ENCODE data around the gene STX4. TPM values are rescaled to one million over a fixed set of nuclear protein-coding genes. Genes with fewer than 3 reads are reported as not detected.

STX4 gene
- total RNA-seq, 1 donor from 2014 or later = 79.1 TPM

DNA sequence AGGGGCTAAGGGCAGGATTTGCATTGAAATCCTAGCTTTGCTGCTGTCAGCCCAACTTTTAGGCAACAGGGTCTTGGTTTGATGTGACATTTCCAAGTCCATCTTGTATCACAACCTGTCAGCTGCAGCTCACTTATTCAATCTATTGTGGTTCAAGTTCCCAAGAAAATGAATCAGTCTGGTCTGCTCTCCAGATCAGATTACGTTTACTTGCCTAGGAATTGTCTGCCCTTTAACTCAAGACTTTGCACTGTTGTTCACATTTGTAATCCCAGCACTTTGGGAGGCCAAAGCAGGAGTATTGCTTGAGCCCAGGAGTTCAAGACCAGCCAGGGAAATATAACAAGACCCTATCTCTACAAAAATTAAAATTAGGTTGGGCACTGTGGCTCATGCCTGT, 10.0 kb downstream of the STX4 start:
- Histone ChIP-seq H3K4me3 (no peak overlapping the region), H3K27ac (no peak overlapping the region), H3K9me3 (no peaks in the 10 kb centered on the region), H3K36me3 (peaks cover 41 to 49% of the 10 kb centered on the region in 2 donors), H3K27me3 (no peaks in the 10 kb centered on the region), H3K4me1 (no peaks in the 10 kb centered on the region)
- TF ChIP-seq, protein P1, sequence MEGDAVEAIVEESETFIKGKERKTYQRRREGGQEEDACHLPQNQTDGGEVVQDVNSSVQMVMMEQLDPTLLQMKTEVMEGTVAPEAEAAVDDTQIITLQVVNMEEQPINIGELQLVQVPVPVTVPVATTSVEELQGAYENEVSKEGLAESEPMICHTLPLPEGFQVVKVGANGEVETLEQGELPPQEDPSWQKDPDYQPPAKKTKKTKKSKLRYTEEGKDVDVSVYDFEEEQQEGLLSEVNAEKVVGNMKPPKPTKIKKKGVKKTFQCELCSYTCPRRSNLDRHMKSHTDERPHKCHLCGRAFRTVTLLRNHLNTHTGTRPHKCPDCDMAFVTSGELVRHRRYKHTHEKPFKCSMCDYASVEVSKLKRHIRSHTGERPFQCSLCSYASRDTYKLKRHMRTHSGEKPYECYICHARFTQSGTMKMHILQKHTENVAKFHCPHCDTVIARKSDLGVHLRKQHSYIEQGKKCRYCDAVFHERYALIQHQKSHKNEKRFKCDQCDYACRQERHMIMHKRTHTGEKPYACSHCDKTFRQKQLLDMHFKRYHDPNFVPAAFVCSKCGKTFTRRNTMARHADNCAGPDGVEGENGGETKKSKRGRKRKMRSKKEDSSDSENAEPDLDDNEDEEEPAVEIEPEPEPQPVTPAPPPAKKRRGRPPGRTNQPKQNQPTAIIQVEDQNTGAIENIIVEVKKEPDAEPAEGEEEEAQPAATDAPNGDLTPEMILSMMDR (IDR thresholded peaks at IDR 0.05) = no peak
- intact Hi-C loops (cut with DNase I) = no loop called here
- no peak for DNase-seq (ENCODE audit: low spot score in 2 of 2)

DNA sequence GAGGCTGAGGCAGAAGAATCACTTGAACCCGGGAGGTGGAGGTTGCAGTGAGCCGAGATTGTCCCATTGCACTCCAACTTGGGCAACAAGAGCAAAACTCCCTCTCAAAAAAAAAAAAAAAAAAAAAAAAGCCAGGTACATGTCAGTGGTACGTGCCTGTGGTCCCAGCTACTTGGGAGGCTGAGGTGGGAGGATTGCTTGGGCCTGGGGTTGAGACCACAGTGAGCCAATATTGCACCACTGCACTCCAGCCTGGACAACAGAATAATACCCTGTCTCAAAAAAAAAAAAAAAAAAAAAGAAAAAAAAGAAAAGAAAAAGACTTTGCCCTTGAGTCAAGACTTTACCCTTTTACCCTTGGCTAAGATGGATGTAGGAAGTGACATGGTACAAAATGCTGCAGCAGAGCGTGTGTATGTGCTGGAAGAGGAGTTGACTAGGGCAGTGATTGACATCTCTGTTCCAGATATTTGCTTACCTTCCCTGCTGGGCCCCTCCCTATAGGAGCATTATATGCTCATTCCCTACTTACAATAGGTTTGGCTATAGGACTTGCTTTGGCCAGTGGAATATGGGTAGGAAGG, 10.6 kb downstream of the STX4 start:
- H3K4me1 ChIP-seq = no peaks in the 10 kb centered on the region
- H3K4me3 ChIP-seq = no peak overlapping the region
- DNase-seq (ENCODE audit: low spot score in 2 of 2) = no peak
- no peak overlapping the region for H3K27ac ChIP-seq
- intact Hi-C loops (cut with DNase I) = no loop called here
- H3K36me3 ChIP-seq = peaks cover 35 to 43% of the 10 kb centered on the region in 2 donors
- H3K9me3 ChIP-seq = no peaks in the 10 kb centered on the region
- TF ChIP-seq, protein P1 (IDR thresholded peaks at IDR 0.05) = no peak
- no peaks in the 10 kb centered on the region for H3K27me3 ChIP-seq

DNA sequence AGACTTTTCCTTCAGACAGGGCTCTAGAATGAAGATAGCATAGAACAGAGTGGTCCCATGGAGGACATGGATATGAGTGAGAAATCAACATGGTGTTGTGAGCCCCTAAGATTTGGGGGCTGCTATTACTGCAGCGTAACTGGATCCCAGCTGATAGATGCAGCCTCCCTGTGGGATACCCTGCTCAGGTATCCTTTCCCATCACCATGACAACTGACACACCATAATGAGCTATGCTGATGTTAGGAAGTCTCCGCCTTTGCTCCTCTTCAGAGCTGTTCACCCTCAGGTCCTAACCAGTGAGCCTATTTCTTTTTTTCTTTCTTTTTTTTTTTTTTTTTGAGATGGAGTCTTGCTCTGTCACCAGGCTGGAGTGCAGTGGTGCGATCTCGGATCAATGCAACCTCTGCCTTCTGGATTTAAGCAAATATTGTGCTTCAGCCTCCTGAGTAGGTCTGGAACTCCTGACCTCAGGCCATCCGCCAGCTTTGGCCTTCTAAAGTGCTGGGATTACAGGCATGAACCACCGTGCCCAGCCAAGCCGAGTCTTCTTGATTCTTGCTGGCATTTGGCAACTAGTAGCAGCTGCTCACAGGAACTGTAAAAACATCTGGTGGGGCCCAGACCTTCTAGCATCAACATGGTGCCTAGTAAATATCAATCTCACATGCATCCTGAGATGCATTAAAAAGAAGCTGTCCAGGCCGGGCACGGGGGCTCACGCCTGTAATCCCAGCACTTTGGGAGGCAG, 17.1 kb downstream of the STX4 start:
- Histone ChIP-seq H3K9me3 (no peaks in the 10 kb centered on the region), H3K36me3 (no peaks in the 10 kb centered on the region), H3K4me1 (no peaks in the 10 kb centered on the region), H3K4me3 (no peak overlapping the region), H3K27ac (no peak overlapping the region), H3K27me3 (no peaks in the 10 kb centered on the region)
- TF ChIP-seq, protein P1 (IDR thresholded peaks at IDR 0.05) = no peak
- intact Hi-C loops (cut with DNase I) = no loop called here
- DNase-seq (ENCODE audit: low spot score in 2 of 2) = no peak

DNA sequence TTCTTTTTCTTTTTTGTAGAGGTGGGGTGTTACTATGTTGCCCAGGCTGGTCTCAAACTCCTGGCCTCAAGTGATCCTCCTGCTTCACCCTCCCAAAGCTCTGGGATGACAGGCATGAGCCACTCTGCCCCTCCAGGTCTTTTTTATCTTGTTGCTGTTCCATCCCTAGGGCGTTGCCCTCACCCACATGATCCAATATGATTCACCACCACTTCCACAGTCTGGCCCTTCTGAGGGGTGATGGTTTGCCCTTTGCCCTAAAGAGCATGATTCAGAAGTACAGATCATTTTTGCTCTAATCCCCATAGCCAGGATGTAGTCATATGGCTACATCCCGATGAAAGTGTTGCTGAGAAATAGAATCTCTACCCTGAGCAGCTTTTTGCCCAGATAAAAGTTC, 18.8 kb downstream of the STX4 start:
- Histone ChIP-seq H3K4me1 (no peaks in the 10 kb centered on the region), H3K27me3 (no peaks in the 10 kb centered on the region), H3K4me3 (no peak overlapping the region), H3K27ac (no peak overlapping the region), H3K9me3 (no peaks in the 10 kb centered on the region), H3K36me3 (no peaks in the 10 kb centered on the region)
- DNase-seq (ENCODE audit: low spot score in 2 of 2) = peak in 1 of 2 donors; percentile 74
- TF ChIP-seq, protein P1 (IDR thresholded peaks at IDR 0.05) = no peak
- intact Hi-C loops (cut with DNase I) = no loop called here

DNA sequence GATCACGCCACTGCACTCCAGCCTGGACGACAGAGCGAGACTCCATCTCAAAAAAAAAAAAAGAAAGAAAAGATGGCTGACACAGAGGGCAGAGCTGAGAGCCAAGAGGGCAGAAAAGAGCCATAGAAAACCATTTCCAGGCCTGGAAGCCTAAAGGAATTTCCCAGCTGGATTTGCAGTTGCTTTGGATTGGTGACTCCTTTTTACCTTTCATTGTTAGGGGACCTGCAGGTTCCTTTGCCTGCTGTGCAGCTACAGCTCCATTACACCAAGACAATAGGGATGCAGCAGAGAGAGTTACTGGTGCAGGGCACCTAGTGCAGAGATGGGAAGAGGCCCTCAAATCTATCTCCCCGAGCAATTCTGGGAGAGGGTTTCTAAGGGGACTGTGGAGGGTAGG, 22.3 kb downstream of the STX4 start:
- intact Hi-C loops (cut with DNase I) = no loop called here
- no peaks in the 10 kb centered on the region for H3K9me3 ChIP-seq
- H3K27ac ChIP-seq = no peak overlapping the region
- H3K4me1 ChIP-seq = no peaks in the 10 kb centered on the region
- no peak overlapping the region for H3K4me3 ChIP-seq
- TF ChIP-seq, protein P1 (IDR thresholded peaks at IDR 0.05) = no peak
- H3K36me3 ChIP-seq = peaks cover 0 to 9% of the 10 kb centered on the region in 2 donors
- H3K27me3 ChIP-seq = no peaks in the 10 kb centered on the region
- DNase-seq (ENCODE audit: low spot score in 2 of 2) = no peak

Measured in ascending aorta (tissue), 2 donors.